Endothelial cell of umbilical vein (primary cell): ENCODE data around the gene LPCAT3. TPM values are rescaled to one million over a fixed set of nuclear protein-coding genes. Genes with fewer than 3 reads are reported as not detected.

Experiments used
- BruUV-seq: library from RNA; stranded (reverse); fragments of 400-500 nt; replicated peaks from 2 replicates; lab custom pipeline; 2021; lab: Mats Ljungman, UMichigan
- CTCF ChIA-PET: fragments of 300-600, 350-600 bp; sonication (Branson Sonifier 250); formaldehyde crosslinking; loops from one replicate; lab custom pipeline; 2021; ENCODE audit warnings: antibody characterized with exemption, inconsistent platforms; lab: Charles Lee
- POLR2A ChIA-PET: fragments of 300-600, 350-600 bp; sonication (Branson Sonifier 250); formaldehyde crosslinking; loops from one replicate; lab custom pipeline; 2021; ENCODE audit warnings: antibody characterized with exemption, inconsistent platforms; lab: Charles Lee
- DNase-seq: peaks from one replicate; pipeline ENCODE4 v3.0.0-alpha.2; 2011; ENCODE audit warnings: low read depth, low spot score
- FAIRE-seq: peaks from 2 replicates; lab custom pipeline; 2011; peaks lifted over from hg19 to GRCh38; lab: Jason Lieb, UNC
- H2AFZ ChIP-seq: 2 replicates; pipeline ENCODE4 v1.6.0; 2012; ENCODE audit warnings: low read depth, low read length, control low read depth, inconsistent platforms
- H3K27ac ChIP-seq: 2 replicates; pipeline ENCODE4 v1.5.1; 2011; ENCODE audit warnings: low read depth, mild to moderate bottlenecking, control low read depth, low read length, moderate library complexity; ENCODE audit not compliant: insufficient read depth
- H3K27me3 ChIP-seq, 2 experiments: 2 replicates each; pipeline versions ENCODE4 v1.6.0 to v1.6.1; 2011; ENCODE audit warnings: low read length in 2 of 2, mixed read lengths in 1 of 2; ENCODE audit not compliant: control insufficient read depth in 2 of 2, insufficient read depth in 2 of 2
- H3K36me3 ChIP-seq, 2 experiments: 2 replicates in 1 of 2; 3 replicates in 1 of 2; pipeline ENCODE4 v1.5.1; 2011; ENCODE audit warnings: low read length in 2 of 2, mild to moderate bottlenecking in 1 of 2, moderate library complexity in 1 of 2; ENCODE audit not compliant: control insufficient read depth in 2 of 2, insufficient read depth in 2 of 2; ENCODE audit errors: extremely low read depth in 1 of 2
- H3K4me1 ChIP-seq: 3 replicates; pipeline ENCODE4 v1.5.1; 2011; ENCODE audit warnings: mild to moderate bottlenecking, low read length; ENCODE audit not compliant: control insufficient read depth, insufficient read depth; ENCODE audit errors: extremely low read depth
- H3K4me2 ChIP-seq: 2 replicates; pipeline ENCODE4 v1.6.1; 2011; ENCODE audit warnings: low read length, control low read depth, mixed read lengths; ENCODE audit not compliant: insufficient read depth
- H3K4me3 ChIP-seq, 3 experiments: fragments of 200-600 bp in 1 of 3; sonication (generic), shearing (Covaris generic) in 1 of 3; replicated peaks in 1 of 3; 2 replicates each; pipeline ENCODE4 v1.5.1; 2011 to 2016; ENCODE audit warnings: control low read depth in 3 of 3, low read length in 3 of 3, mild to moderate bottlenecking in 2 of 3, inconsistent platforms in 1 of 3, low read depth in 1 of 3, moderate library complexity in 1 of 3; ENCODE audit not compliant: insufficient read depth in 1 of 3
- H3K79me2 ChIP-seq: 2 replicates; pipeline ENCODE4 v1.6.0; 2012; ENCODE audit warnings: low read length, inconsistent platforms; ENCODE audit not compliant: control insufficient read depth, insufficient read depth
- H3K9ac ChIP-seq: replicated peaks from 2 replicates; pipeline ENCODE3; 2011; ENCODE audit warnings: low read length, control low read depth; ENCODE audit not compliant: insufficient read depth; ENCODE audit errors: extremely low read depth
- H3K9me1 ChIP-seq: replicated peaks from 3 replicates; pipeline ENCODE4 v1.6.0; 2011; ENCODE audit warnings: mild to moderate bottlenecking, low read length; ENCODE audit not compliant: control insufficient read depth, insufficient read depth; ENCODE audit errors: extremely low read depth
- H3K9me3 ChIP-seq: replicated peaks from 2 replicates; pipeline ENCODE4 v1.5.1; 2012; ENCODE audit warnings: low read length, inconsistent platforms; ENCODE audit not compliant: control insufficient read depth, insufficient read depth
- H4K20me1 ChIP-seq: replicated peaks from 2 replicates; pipeline ENCODE3; 2011; ENCODE audit warnings: mild to moderate bottlenecking, low read length; ENCODE audit not compliant: control insufficient read depth, insufficient read depth; ENCODE audit errors: extremely low read depth
- EZH2 ChIP-seq: IDR thresholded peaks from 2 replicates; pipeline ENCODE4 v1.6.1; 2012; ENCODE audit warnings: borderline replicate concordance, low read depth, mild to moderate bottlenecking, moderate library complexity, low read length, inconsistent platforms; ENCODE audit not compliant: severe bottlenecking
- FOS ChIP-seq: IDR thresholded peaks from 2 replicates; pipeline ENCODE4 v1.6.1; 2011; ENCODE audit warnings: mild to moderate bottlenecking, low read length, moderate library complexity, borderline replicate concordance; ENCODE audit not compliant: insufficient read depth
- GATA2 ChIP-seq: IDR thresholded peaks from 2 replicates; pipeline ENCODE4 v1.7.0; 2011; ENCODE audit warnings: low read depth, mild to moderate bottlenecking, moderate library complexity, mixed read lengths, low read length; ENCODE audit not compliant: insufficient read length, insufficient read depth
- JUN ChIP-seq: IDR thresholded peaks from 2 replicates; pipeline ENCODE4 v1.6.1; 2011; ENCODE audit warnings: borderline replicate concordance, low read depth; ENCODE audit not compliant: insufficient read length, insufficient read depth
- MYC ChIP-seq: IDR thresholded peaks from one replicate; pipeline ENCODE4 v1.6.1; 2011; ENCODE audit warnings: mild to moderate bottlenecking, low read depth, low read length
- POLR2A ChIP-seq: IDR thresholded peaks from 2 replicates; pipeline ENCODE4 v1.6.1; 2012; ENCODE audit warnings: low read depth, mild to moderate bottlenecking, control low read depth, low read length
- POLR2AphosphoS5 ChIP-seq: IDR thresholded peaks from 2 replicates; pipeline ENCODE4 v1.6.1; 2012; ENCODE audit warnings: low read depth, mild to moderate bottlenecking, control low read depth, low read length, moderate library complexity; ENCODE audit not compliant: insufficient read depth
- dilution Hi-C: fragments of 300-500 bp; cut with MboI; formaldehyde crosslinking; loops from one replicate; pipeline ENCODE4 v1.15.0; 2019; ENCODE audit warnings: low sequenced_read_pairs; ENCODE audit not compliant: extremely low pct_ligation_motif_present
- intact Hi-C: fragments of 100-400 bp; cut with micrococcal nuclease; formaldehyde crosslinking; loops from one replicate; pipeline ENCODE4 v1.10.0; 2022
- polyA plus RNA-seq, 4 experiments: library from polyadenylated mRNA; depleted of rRNA in 3 of 4; stranded (reverse) in 3 of 4; unstranded in 1 of 4; fragments of >200 nt; gene quantifications; 2 replicates each; pipeline versions ENCODE4 v1.2.1 to v1.2.3, GENCODE V29; 2011 to 2012; ENCODE audit warnings: missing spikeins in 1 of 4
- total RNA-seq: library from RNA; stranded (reverse); gene quantifications from 2 replicates; pipeline ENCODE4 v1.2.3, GENCODE V29; 2021
- TF ChIP-seq, protein P1 (sequence below): IDR thresholded peaks from 2 replicates; pipeline ENCODE4 v1.6.1; 2011; ENCODE audit not compliant: insufficient read depth, insufficient read length
- TF ChIP-seq, protein P2 (sequence below), 2 donors: IDR thresholded peaks; 1 replicate in 1 of 2; 2 replicates in 1 of 2; pipeline ENCODE4 v1.5.1; 2011; ENCODE audit warnings: low read length in 2 of 2, mild to moderate bottlenecking in 2 of 2, moderate library complexity in 2 of 2, control low read depth in 1 of 2, inconsistent platforms in 1 of 2, low read depth in 1 of 2; ENCODE audit not compliant: insufficient read depth in 1 of 2; ENCODE audit errors: extremely low read depth in 1 of 2

Gene LPCAT3
- total and polyA plus RNA-seq, 2 donors (not counting 3 experiments of a cell fraction or from before 2014, with no cell fraction given) = 29.5 to 36.0 TPM

DNA sequence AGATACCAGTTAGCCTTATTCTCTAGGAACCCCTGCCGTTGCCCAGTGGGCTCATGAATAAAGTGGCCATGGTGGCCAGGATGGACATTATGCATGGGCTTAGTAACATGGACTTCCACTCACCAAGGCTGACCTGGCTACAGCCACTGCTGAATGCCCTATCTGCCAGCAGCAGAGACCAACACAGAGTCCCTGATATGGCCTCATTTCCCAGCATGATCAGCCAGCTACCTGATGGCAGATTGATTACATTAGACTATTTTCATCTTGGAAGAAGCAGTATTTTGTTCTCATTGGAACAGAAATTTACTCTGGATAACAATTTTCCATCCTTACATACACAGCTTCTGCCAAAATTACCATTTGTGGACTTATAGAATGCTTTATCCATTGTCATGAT lies 16.2 kb upstream of the LPCAT3 start:
- BruUV-seq = no TSS peak
- intact Hi-C loops = no loop called here
- peaks cover 5 to 8% of the 10 kb centered on the region in 2 experiments for H3K27me3 ChIP-seq
- no peaks in the 10 kb centered on the region for H3K36me3 ChIP-seq
- no peak for TF ChIP-seq GATA2
- no peak for TF ChIP-seq MYC
- no peak for TF ChIP-seq FOS
- no peak for TF ChIP-seq POLR2A
- TF ChIP-seq, protein P1, sequence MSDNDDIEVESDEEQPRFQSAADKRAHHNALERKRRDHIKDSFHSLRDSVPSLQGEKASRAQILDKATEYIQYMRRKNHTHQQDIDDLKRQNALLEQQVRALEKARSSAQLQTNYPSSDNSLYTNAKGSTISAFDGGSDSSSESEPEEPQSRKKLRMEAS = no peak
- TF ChIP-seq POLR2AphosphoS5 = no peak
- TF ChIP-seq, protein P2, sequence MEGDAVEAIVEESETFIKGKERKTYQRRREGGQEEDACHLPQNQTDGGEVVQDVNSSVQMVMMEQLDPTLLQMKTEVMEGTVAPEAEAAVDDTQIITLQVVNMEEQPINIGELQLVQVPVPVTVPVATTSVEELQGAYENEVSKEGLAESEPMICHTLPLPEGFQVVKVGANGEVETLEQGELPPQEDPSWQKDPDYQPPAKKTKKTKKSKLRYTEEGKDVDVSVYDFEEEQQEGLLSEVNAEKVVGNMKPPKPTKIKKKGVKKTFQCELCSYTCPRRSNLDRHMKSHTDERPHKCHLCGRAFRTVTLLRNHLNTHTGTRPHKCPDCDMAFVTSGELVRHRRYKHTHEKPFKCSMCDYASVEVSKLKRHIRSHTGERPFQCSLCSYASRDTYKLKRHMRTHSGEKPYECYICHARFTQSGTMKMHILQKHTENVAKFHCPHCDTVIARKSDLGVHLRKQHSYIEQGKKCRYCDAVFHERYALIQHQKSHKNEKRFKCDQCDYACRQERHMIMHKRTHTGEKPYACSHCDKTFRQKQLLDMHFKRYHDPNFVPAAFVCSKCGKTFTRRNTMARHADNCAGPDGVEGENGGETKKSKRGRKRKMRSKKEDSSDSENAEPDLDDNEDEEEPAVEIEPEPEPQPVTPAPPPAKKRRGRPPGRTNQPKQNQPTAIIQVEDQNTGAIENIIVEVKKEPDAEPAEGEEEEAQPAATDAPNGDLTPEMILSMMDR (IDR thresholded peaks at IDR 0.05; ENCODE audit: extremely low read depth in 1 of 2, insufficient read depth in 1 of 2, low read depth in 1 of 2, low read length in 2 of 2) = no peak
- TF ChIP-seq EZH2 = no peak
- no peak for TF ChIP-seq JUN
- H3K79me2 ChIP-seq = no peaks in the 10 kb centered on the region
- no peak overlapping the region for H2AFZ ChIP-seq
- H3K4me2 ChIP-seq = no peak overlapping the region
- no peak overlapping the region for H3K9ac ChIP-seq
- dilution Hi-C loops = no loop called here
- FAIRE-seq = no peak
- H4K20me1 ChIP-seq = no peaks in the 10 kb centered on the region
- no peak overlapping the region for H3K4me3 ChIP-seq
- no peak for DNase-seq
- no peaks in the 10 kb centered on the region for H3K9me3 ChIP-seq
- POLR2A ChIA-PET = no interaction called here
- no peak overlapping the region for H3K27ac ChIP-seq
- H3K4me1 ChIP-seq = no peaks in the 10 kb centered on the region
- CTCF ChIA-PET = interaction anchor here (2.4 kb wide), 1 partner anchor 74 kb away, joined by 7 read pairs; the partner anchor contains the start of gene C1RL
- H3K9me1 ChIP-seq = no peaks in the 10 kb centered on the region
